WTC11 (cell line): ENCODE results near the gene KLHL4. TPM values are rescaled to one million over a fixed set of nuclear protein-coding genes. Genes with fewer than 3 reads are reported as not detected.

Source experiments
- ATAC-seq: fragments of 200-7000 bp; cut with Tn5 transposase; 2 replicates; pipeline ENCODE4 v1.10.0; 2021; ENCODE audit warnings: mild to moderate bottlenecking, moderate library complexity
- CTCF ChIA-PET: fragments of 300-600 bp; sonication (Branson Sonifier 250); formaldehyde crosslinking; loops from one replicate; lab custom pipeline; 2021; ENCODE audit warnings: antibody characterized with exemption; lab: Charles Lee
- POLR2A ChIA-PET: fragments of 350-600 bp; sonication (Branson Sonifier 250); formaldehyde crosslinking; loops from one replicate; lab custom pipeline; 2021; ENCODE audit warnings: antibody characterized with exemption; lab: Charles Lee
- DNase-seq: peaks from one replicate; pipeline ENCODE4 v3.0.0; 2021; ENCODE audit warnings: low spot score
- H3K27ac Mint-ChIP-seq: 2 replicates; pipeline ENCODE4 v1.8.0; 2021; ENCODE audit warnings: mixed read lengths
- H3K27me3 Mint-ChIP-seq: 2 replicates; pipeline ENCODE4 v1.8.0; 2021; ENCODE audit warnings: low read depth, mild to moderate bottlenecking, moderate library complexity, mixed read lengths
- H3K36me3 Mint-ChIP-seq: 2 replicates; pipeline ENCODE4 v1.8.0; 2021; ENCODE audit warnings: mixed read lengths
- H3K4me1 Mint-ChIP-seq: 2 replicates; pipeline ENCODE4 v1.8.0; 2022; ENCODE audit warnings: mixed read lengths
- H3K4me3 Mint-ChIP-seq: 2 replicates; pipeline ENCODE4 v1.8.0; 2021; ENCODE audit warnings: mild to moderate bottlenecking, moderate library complexity, mixed read lengths
- H3K9me3 Mint-ChIP-seq: 2 replicates; pipeline ENCODE4 v1.8.0; 2021; ENCODE audit warnings: mixed read lengths
- ATF6 ChIP-seq: sonication (generic); formaldehyde crosslinking; IDR thresholded peaks from 2 replicates; pipeline ENCODE4 v1.8.1; 2023; ENCODE audit warnings: mild to moderate bottlenecking, missing genetic modification reagents
- CBFB ChIP-seq: sonication (generic); formaldehyde crosslinking; IDR thresholded peaks from 2 replicates; pipeline ENCODE4 v1.8.1; 2022; ENCODE audit warnings: mild to moderate bottlenecking, low read depth, missing genetic modification reagents
- CREM ChIP-seq: sonication (generic); formaldehyde crosslinking; IDR thresholded peaks from 2 replicates; pipeline ENCODE4 v1.8.1; 2022; ENCODE audit warnings: mild to moderate bottlenecking, missing genetic modification reagents, moderate library complexity
- E2F5 ChIP-seq: sonication (generic); formaldehyde crosslinking; IDR thresholded peaks from 2 replicates; pipeline ENCODE4 v1.8.1; 2022; ENCODE audit warnings: mild to moderate bottlenecking, moderate library complexity, missing genetic modification reagents
- FOXP4 ChIP-seq: sonication (generic); formaldehyde crosslinking; IDR thresholded peaks from 2 replicates; pipeline ENCODE4 v1.8.0; 2022; ENCODE audit warnings: mild to moderate bottlenecking, missing genetic modification reagents
- JUN ChIP-seq: sonication (generic); formaldehyde crosslinking; IDR thresholded peaks from 2 replicates; pipeline ENCODE4 v1.8.0; 2023; ENCODE audit warnings: mild to moderate bottlenecking, missing genetic modification reagents
- MYBL2 ChIP-seq: sonication (generic); formaldehyde crosslinking; IDR thresholded peaks from 2 replicates; pipeline ENCODE4 v1.8.1; 2023; ENCODE audit warnings: mild to moderate bottlenecking, moderate library complexity, missing genetic modification reagents
- NFATC4 ChIP-seq: fragments of 250-450 bp; sonication (Bioruptor Pico); IDR thresholded peaks from 2 replicates; pipeline ENCODE4 v1.9.0; 2021; ENCODE audit warnings: mild to moderate bottlenecking
- NFYB ChIP-seq: sonication (generic); formaldehyde crosslinking; conservative IDR thresholded peaks from 2 replicates; pipeline ENCODE4 v1.8.0; 2022; ENCODE audit warnings: low read depth, missing genetic modification reagents
- NR1H2 ChIP-seq: sonication (generic); formaldehyde crosslinking; IDR thresholded peaks from 2 replicates; pipeline ENCODE4 v1.9.0; 2021; ENCODE audit warnings: mild to moderate bottlenecking, moderate library complexity, missing genetic modification reagents
- RORB ChIP-seq: fragments of 250-450 bp; sonication (Bioruptor Pico); IDR thresholded peaks from 2 replicates; pipeline ENCODE4 v1.9.0; 2021; ENCODE audit warnings: mild to moderate bottlenecking
- TCF7 ChIP-seq: sonication (generic); formaldehyde crosslinking; IDR thresholded peaks from 2 replicates; pipeline ENCODE4 v1.8.0; 2022; ENCODE audit warnings: mild to moderate bottlenecking, low read depth, missing genetic modification reagents, moderate library complexity
- TEAD1 ChIP-seq: sonication (generic); formaldehyde crosslinking; IDR thresholded peaks from 2 replicates; pipeline ENCODE4 v1.8.0; 2022; ENCODE audit warnings: mild to moderate bottlenecking, missing genetic modification reagents
- ZNF512 ChIP-seq: sonication (generic); formaldehyde crosslinking; IDR thresholded peaks from 2 replicates; pipeline ENCODE4 v1.8.1; 2022; ENCODE audit warnings: missing genetic modification reagents, borderline replicate concordance
- total RNA-seq: library from RNA; stranded (reverse); gene quantifications from 3 replicates; pipeline ENCODE4 v1.2.3, GENCODE V29; 2021
- TF ChIP-seq, protein P1 (sequence below): fragments of 250-450 bp; sonication (Bioruptor Pico); IDR thresholded peaks from 2 replicates; pipeline ENCODE4 v1.9.0; 2021; ENCODE audit warnings: moderate library complexity, mild to moderate bottlenecking, inconsistent platforms, borderline replicate concordance
- TF ChIP-seq, protein P2 (sequence below): sonication (generic); formaldehyde crosslinking; IDR thresholded peaks from 2 replicates; pipeline ENCODE4 v1.8.0; 2022; ENCODE audit warnings: mild to moderate bottlenecking, missing genetic modification reagents
- TF ChIP-seq, protein P3 (sequence below): sonication (generic); formaldehyde crosslinking; IDR thresholded peaks from 2 replicates; pipeline ENCODE4 v1.8.0; 2022; ENCODE audit warnings: missing genetic modification reagents

Gene KLHL4
- total RNA-seq, 1 experiment from 2014 or later, result 10.5 TPM

GRCh38 chrX:87664381-87664780 is 146.8 kb downstream of the KLHL4 start (continued):
- TF ChIP-seq NR1H2 (CRISPR knock-in tag) (no peak), TCF7 (CRISPR knock-in tag) (no peak), RORB (CRISPR knock-in tag) (no peak), JUN (CRISPR knock-in tag) (no peak), NFYB (CRISPR knock-in tag) (no peak), CBFB (CRISPR knock-in tag) (no peak), FOXP4 (CRISPR knock-in tag) (no peak), CREM (CRISPR knock-in tag) (no peak), ATF6 (CRISPR knock-in tag) (no peak)
- TF ChIP-seq, protein P1, sequence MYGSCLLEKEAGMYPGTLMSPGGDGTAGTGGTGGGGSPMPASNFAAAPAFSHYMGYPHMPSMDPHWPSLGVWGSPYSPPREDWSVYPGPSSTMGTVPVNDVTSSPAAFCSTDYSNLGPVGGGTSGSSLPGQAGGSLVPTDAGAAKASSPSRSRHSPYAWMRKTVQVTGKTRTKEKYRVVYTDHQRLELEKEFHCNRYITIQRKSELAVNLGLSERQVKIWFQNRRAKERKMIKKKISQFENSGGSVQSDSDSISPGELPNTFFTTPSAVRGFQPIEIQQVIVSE, result no peak
- TF ChIP-seq, protein P2, sequence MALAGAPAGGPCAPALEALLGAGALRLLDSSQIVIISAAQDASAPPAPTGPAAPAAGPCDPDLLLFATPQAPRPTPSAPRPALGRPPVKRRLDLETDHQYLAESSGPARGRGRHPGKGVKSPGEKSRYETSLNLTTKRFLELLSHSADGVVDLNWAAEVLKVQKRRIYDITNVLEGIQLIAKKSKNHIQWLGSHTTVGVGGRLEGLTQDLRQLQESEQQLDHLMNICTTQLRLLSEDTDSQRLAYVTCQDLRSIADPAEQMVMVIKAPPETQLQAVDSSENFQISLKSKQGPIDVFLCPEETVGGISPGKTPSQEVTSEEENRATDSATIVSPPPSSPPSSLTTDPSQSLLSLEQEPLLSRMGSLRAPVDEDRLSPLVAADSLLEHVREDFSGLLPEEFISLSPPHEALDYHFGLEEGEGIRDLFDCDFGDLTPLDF (CRISPR knock-in tag), result no peak

DNA sequence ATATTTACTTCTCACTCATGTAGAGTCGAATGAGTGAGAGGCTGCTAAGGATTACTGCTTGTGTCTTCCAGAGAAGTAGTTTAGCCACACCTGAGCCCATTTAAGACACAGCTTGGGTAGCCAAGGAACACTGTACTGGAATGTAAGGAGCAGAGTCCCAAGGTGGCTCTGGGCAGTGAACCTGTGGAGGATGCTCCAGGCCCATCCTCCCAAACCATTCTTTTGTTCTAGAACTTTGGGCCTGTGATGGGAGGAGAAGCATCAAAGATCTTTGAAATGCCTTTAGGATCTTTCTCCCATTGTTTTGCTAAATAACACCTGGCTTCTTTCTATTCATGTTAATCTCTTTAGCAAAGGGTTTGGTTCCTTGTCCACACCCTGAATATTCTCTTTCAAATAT is 162.2 kb downstream of the KLHL4 start:
- POLR2A ChIA-PET, result no interaction called here
- peak; percentile 97 for ATAC-seq

More for the DNA sequence above, 162.2 kb downstream of the KLHL4 start:
- no peak for DNase-seq
- peak overlapping the region; percentile 97 for H3K27ac Mint-ChIP-seq
- peak overlapping the region; percentile 96 for H3K4me3 Mint-ChIP-seq
- H3K27me3 Mint-ChIP-seq, result no peaks in the 10 kb centered on the region
- peaks cover 59% of the 10 kb centered on the region for H3K4me1 Mint-ChIP-seq
- CTCF ChIA-PET, result no interaction called here
- no peaks in the 10 kb centered on the region for H3K9me3 Mint-ChIP-seq
- H3K36me3 Mint-ChIP-seq, result peaks cover 28% of the 10 kb centered on the region
- TF ChIP-seq E2F5 (CRISPR knock-in tag), result no peak
- no peak for TF ChIP-seq MYBL2 (CRISPR knock-in tag)
- TF ChIP-seq NFATC4, result no peak
- TF ChIP-seq, protein P3, sequence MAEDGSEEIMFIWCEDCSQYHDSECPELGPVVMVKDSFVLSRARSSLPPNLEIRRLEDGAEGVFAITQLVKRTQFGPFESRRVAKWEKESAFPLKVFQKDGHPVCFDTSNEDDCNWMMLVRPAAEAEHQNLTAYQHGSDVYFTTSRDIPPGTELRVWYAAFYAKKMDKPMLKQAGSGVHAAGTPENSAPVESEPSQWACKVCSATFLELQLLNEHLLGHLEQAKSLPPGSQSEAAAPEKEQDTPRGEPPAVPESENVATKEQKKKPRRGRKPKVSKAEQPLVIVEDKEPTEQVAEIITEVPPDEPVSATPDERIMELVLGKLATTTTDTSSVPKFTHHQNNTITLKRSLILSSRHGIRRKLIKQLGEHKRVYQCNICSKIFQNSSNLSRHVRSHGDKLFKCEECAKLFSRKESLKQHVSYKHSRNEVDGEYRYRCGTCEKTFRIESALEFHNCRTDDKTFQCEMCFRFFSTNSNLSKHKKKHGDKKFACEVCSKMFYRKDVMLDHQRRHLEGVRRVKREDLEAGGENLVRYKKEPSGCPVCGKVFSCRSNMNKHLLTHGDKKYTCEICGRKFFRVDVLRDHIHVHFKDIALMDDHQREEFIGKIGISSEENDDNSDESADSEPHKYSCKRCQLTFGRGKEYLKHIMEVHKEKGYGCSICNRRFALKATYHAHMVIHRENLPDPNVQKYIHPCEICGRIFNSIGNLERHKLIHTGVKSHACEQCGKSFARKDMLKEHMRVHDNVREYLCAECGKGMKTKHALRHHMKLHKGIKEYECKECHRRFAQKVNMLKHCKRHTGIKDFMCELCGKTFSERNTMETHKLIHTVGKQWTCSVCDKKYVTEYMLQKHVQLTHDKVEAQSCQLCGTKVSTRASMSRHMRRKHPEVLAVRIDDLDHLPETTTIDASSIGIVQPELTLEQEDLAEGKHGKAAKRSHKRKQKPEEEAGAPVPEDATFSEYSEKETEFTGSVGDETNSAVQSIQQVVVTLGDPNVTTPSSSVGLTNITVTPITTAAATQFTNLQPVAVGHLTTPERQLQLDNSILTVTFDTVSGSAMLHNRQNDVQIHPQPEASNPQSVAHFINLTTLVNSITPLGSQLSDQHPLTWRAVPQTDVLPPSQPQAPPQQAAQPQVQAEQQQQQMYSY (CRISPR knock-in tag), result peak; percentile 97
- peak; percentile 42; the same call in 1 of the 2 replicates for TF ChIP-seq TEAD1
- no peak for TF ChIP-seq ZNF512 (CRISPR knock-in tag)
- no peak for TF ChIP-seq RORB (CRISPR knock-in tag)
- TF ChIP-seq, all 79 proteins: peak for 2
